Neuronal stem cell (in vitro differentiated cells): Measurements from ENCODE around the gene SAPCD2.
"Not testable (repeated sequence)": the region's sequence is repeated elsewhere in the genome, so short reads cannot be mapped to it uniquely, and the experiment has no call there.

Experiments
- DNase-seq: peaks from one replicate; pipeline ENCODE4 v3.0.0-alpha.2; 2013; ENCODE audit warnings: low spot score
- H2AFZ ChIP-seq: one replicate; pipeline ENCODE4 v1.6.1; 2013; ENCODE audit warnings: mild to moderate bottlenecking, low read length, inconsistent platforms
- H2AK5ac ChIP-seq: 2 replicates; pipeline ENCODE4 v1.6.1; 2013; ENCODE audit warnings: low read depth, mild to moderate bottlenecking, inconsistent platforms, low read length, moderate library complexity, mixed read lengths
- H2BK120ac ChIP-seq: 2 replicates; pipeline ENCODE4 v1.6.1; 2013; ENCODE audit warnings: low read depth, mild to moderate bottlenecking, inconsistent platforms, low read length, moderate library complexity, mixed read lengths
- H2BK12ac ChIP-seq: one replicate; pipeline ENCODE4 v1.6.1; 2013; ENCODE audit warnings: low read length, inconsistent platforms
- H2BK15ac ChIP-seq: 2 replicates; pipeline ENCODE4 v1.6.1; 2013; ENCODE audit warnings: mild to moderate bottlenecking, low read length, inconsistent platforms, mixed read lengths
- H2BK5ac ChIP-seq: one replicate; pipeline ENCODE4 v1.6.1; 2013; ENCODE audit warnings: inconsistent platforms, mild to moderate bottlenecking, low read length, moderate library complexity
- H3K14ac ChIP-seq: one replicate; pipeline ENCODE4 v1.6.1; 2013; ENCODE audit warnings: low read length, inconsistent platforms
- H3K18ac ChIP-seq: 2 replicates; pipeline ENCODE4 v1.6.1; 2013; ENCODE audit warnings: low read length, inconsistent platforms
- H3K23ac ChIP-seq: 2 replicates; pipeline ENCODE4 v1.6.1; 2013; ENCODE audit warnings: low read depth, mild to moderate bottlenecking, mixed read lengths, low read length, inconsistent platforms; ENCODE audit not compliant: poor library complexity
- H3K27ac ChIP-seq: replicated peaks from 3 replicates; pipeline ENCODE4 v1.5.1; 2013; ENCODE audit warnings: low read length, inconsistent platforms
- H3K27me3 ChIP-seq, 3 experiments: 2 replicates each; pipeline ENCODE4 v1.6.1; 2013; ENCODE audit warnings: low read length in 3 of 3, mild to moderate bottlenecking in 2 of 3, inconsistent platforms in 1 of 3, low read depth in 1 of 3, mixed read lengths in 1 of 3, moderate library complexity in 1 of 3; ENCODE audit not compliant: control insufficient read depth in 3 of 3, insufficient read depth in 3 of 3
- H3K36me3 ChIP-seq, 2 donors: replicated peaks in 1 of 2; 2 replicates each; pipeline ENCODE4 v1.6.1; 2013; ENCODE audit warnings: low read length in 2 of 2; ENCODE audit not compliant: control insufficient read depth in 2 of 2, insufficient read depth in 2 of 2
- H3K4ac ChIP-seq: 2 replicates; pipeline ENCODE4 v1.6.1; 2013; ENCODE audit warnings: inconsistent platforms, mild to moderate bottlenecking, low read length, moderate library complexity
- H3K4me1 ChIP-seq, 2 donors: 1 replicate in 1 of 2; 2 replicates in 1 of 2; pipeline ENCODE4 v1.6.1; 2013; ENCODE audit warnings: low read length in 2 of 2, low read depth in 1 of 2; ENCODE audit not compliant: control insufficient read depth in 2 of 2, insufficient read depth in 1 of 2
- H3K4me2 ChIP-seq: one replicate; pipeline ENCODE4 v1.6.1; 2013; ENCODE audit warnings: mild to moderate bottlenecking, low read length, inconsistent platforms; ENCODE audit not compliant: insufficient read depth, poor library complexity, severe bottlenecking
- H3K4me3 ChIP-seq, 2 donors: 2 replicates each; pipeline ENCODE4 v1.5.1; 2013; ENCODE audit warnings: low read length in 2 of 2, mild to moderate bottlenecking in 2 of 2, inconsistent platforms in 1 of 2, moderate library complexity in 1 of 2
- H3K79me1 ChIP-seq: one replicate; pipeline ENCODE4 v1.6.1; 2013; ENCODE audit warnings: low read depth, mild to moderate bottlenecking, inconsistent platforms, low read length, moderate library complexity
- H3K9ac ChIP-seq: one replicate; pipeline ENCODE4 v1.6.1; 2013; ENCODE audit warnings: mild to moderate bottlenecking, low read depth, low read length, inconsistent platforms; ENCODE audit not compliant: poor library complexity
- H3K9me3 ChIP-seq, 2 donors: replicated peaks in 1 of 2; 2 replicates each; pipeline versions ENCODE3 to v1.6.1; 2013; ENCODE audit warnings: low read length in 2 of 2, mild to moderate bottlenecking in 2 of 2, inconsistent platforms in 1 of 2, low read depth in 1 of 2, mixed read lengths in 1 of 2, moderate library complexity in 1 of 2; ENCODE audit not compliant: control insufficient read depth in 2 of 2, insufficient read depth in 1 of 2
- H4K8ac ChIP-seq: one replicate; pipeline ENCODE4 v1.6.1; 2013; ENCODE audit warnings: low read depth, mild to moderate bottlenecking, inconsistent platforms, low read length, moderate library complexity
- H4K91ac ChIP-seq: one replicate; pipeline ENCODE4 v1.6.1; 2013; ENCODE audit warnings: low read length, low read depth, mild to moderate bottlenecking, inconsistent platforms; ENCODE audit not compliant: poor library complexity
- WGBS, 2 donors: extraction: QIAGEN DNeasy Blood & Tissue Kit; methylation state at CpG; one replicate each; pipeline ENCODE4 v1.1.7; 2013; ENCODE audit warnings: missing lambda C conversion rate in 2 of 2, mixed read lengths in 1 of 2; ENCODE audit not compliant: insufficient read length in 2 of 2, insufficient replicate concordance in 1 of 2; ENCODE audit errors: extremely low coverage in 2 of 2; 5-methylcytosine and 5-hydroxymethylcytosine counted together

The SAPCD2 gene

GRCh38 chr9:137033481-137033880 lies 36.9 kb downstream of the SAPCD2 start:
- H3K27ac ChIP-seq, H3K9me3 ChIP-seq, H4K8ac ChIP-seq, H3K14ac ChIP-seq, H3K79me1 ChIP-seq, H2BK12ac ChIP-seq, H3K4ac ChIP-seq, H4K91ac ChIP-seq, H3K27me3 ChIP-seq, DNase-seq, H3K9ac ChIP-seq, H3K23ac ChIP-seq, H3K36me3 ChIP-seq, H2BK120ac ChIP-seq, H2AFZ ChIP-seq, H3K4me2 ChIP-seq, H2BK5ac ChIP-seq, H3K4me3 ChIP-seq: not testable (repeated sequence)
- Histone ChIP-seq H3K4me1 (peaks cover 9 to 15% of the 10 kb centered on the region in 2 donors), H3K18ac (peak overlapping the region; percentile 38), H2AK5ac (peak overlapping the region; percentile 70), H2BK15ac (peak overlapping the region; percentile 67)
- WGBS, 2 donors: no CpG with 5 or more reads among the region's 5 CpGs

GRCh38 chr9:137032858-137033257 lies 37.5 kb downstream of the SAPCD2 start:
- Histone ChIP-seq H3K79me1 (peaks cover 3% of the 10 kb centered on the region), H3K18ac (peak overlapping the region; percentile 6), H3K4ac (no peak overlapping the region), H2AFZ (peak overlapping the region; percentile 7), H4K91ac (no peak overlapping the region), H3K9ac (peak overlapping the region; percentile 51), H3K36me3 (peaks cover 0 to 7% of the 10 kb centered on the region in 2 donors), H2BK5ac (no peak overlapping the region), H3K4me1 (peaks cover 9 to 16% of the 10 kb centered on the region in 2 donors), H2BK15ac (no peak overlapping the region), H3K14ac (no peak overlapping the region), H3K9me3 (no peaks in the 10 kb centered on the region), H2BK12ac (no peak overlapping the region), H3K27ac (no peak overlapping the region), H3K4me3 (no peak overlapping the region), H4K8ac (no peak overlapping the region), H3K23ac (no peak overlapping the region), H2AK5ac (peak overlapping the region; percentile 86), H3K27me3 (peaks cover 0 to 10% (median 0%) of the 10 kb centered on the region in 3 experiments), H2BK120ac (no peak overlapping the region), H3K4me2 (no peak overlapping the region)
- no CpG with 5 or more reads among the region's 10 CpGs for WGBS, 2 donors
- DNase-seq: no peak

- Histone ChIP-seq H3K4me2 (no peak within 1 kb of the TSS), H3K18ac (peak within 1 kb of the TSS; percentile 24), H2BK5ac (peak within 1 kb of the TSS; percentile 2), H3K27me3 (peaks cover 0 to 10% (median 0%) of the 10 kb centered on the region in 3 experiments), H3K4ac (no peak within 1 kb of the TSS), H3K27ac (no peak within 1 kb of the TSS), H4K91ac (no peak within 1 kb of the TSS), H2BK15ac (peak within 1 kb of the TSS; percentile 52), H2AK5ac (peak within 1 kb of the TSS; percentile 86), H3K36me3 (peaks cover 0 to 1% of the 10 kb centered on the region in 2 donors), H4K8ac (no peak within 1 kb of the TSS), H2BK120ac (no peak within 1 kb of the TSS), H3K9ac (peak within 1 kb of the TSS; percentile 51), H3K9me3 (no peaks in the 10 kb centered on the region), H2AFZ (peak within 1 kb of the TSS; percentile 7), H3K14ac (peak within 1 kb of the TSS; percentile 71), H3K79me1 (peaks cover 3% of the 10 kb centered on the region), H2BK12ac (no peak within 1 kb of the TSS), H3K4me1 (peaks cover 12 to 21% of the 10 kb centered on the region in 2 donors), H3K23ac (peak within 1 kb of the TSS; percentile 65), H3K4me3 (no peak within 1 kb of the TSS)
- DNase-seq: no peak
- WGBS, 2 donors: no CpG with 5 or more reads among the region's 16 CpGs
Observed at GRCh38 chr9:137031904-137032640, 38.3 kb downstream of the SAPCD2 start, which contains the start of gene FUT7. Gene FUT7, minus strand, starts transcription at chr9:137032088. Its CDS starts 97 bp downstream, at chr9:137031991.
